ENCODE results near the gene ADGRA1.

ADGRA1 gene

GRCh38 chr10:133062085-133062484 lies 25.6 kb upstream of the ADGRA1 start:
- Mint-ChIP-seq H3K4me1 (ENCODE audit: low read depth) (peaks cover 15% of the 10 kb centered on the region), H3K27ac (no peak overlapping the region), H3K9me3 (ENCODE audit: low read depth) (no peaks in the 10 kb centered on the region)

GRCh38 chr10:133062635-133063034 lies 25.1 kb upstream of the ADGRA1 start:
- no peak overlapping the region for H3K4me3 Mint-ChIP-seq
- H3K36me3 Mint-ChIP-seq = no peaks in the 10 kb centered on the region
- peaks cover 11% of the 10 kb centered on the region for H3K4me1 Mint-ChIP-seq (ENCODE audit: low read depth)
- no peaks in the 10 kb centered on the region for H3K9me3 Mint-ChIP-seq (ENCODE audit: low read depth)
- no peak overlapping the region for H3K27ac Mint-ChIP-seq
- no peaks in the 10 kb centered on the region for H3K27me3 Mint-ChIP-seq

More at GRCh38 chr10:133062085-133062484, 25.6 kb upstream of the ADGRA1 start:
- Mint-ChIP-seq H3K4me3 (no peak overlapping the region), H3K27me3 (no peaks in the 10 kb centered on the region), H3K36me3 (no peaks in the 10 kb centered on the region)

- Mint-ChIP-seq H3K36me3 (no peaks in the 10 kb centered on the region), H3K27ac (no peak overlapping the region), H3K4me1 (ENCODE audit: low read depth) (no peaks in the 10 kb centered on the region), H3K4me3 (no peak overlapping the region), H3K27me3 (no peaks in the 10 kb centered on the region), H3K9me3 (ENCODE audit: low read depth) (no peaks in the 10 kb centered on the region)
These were observed 20.3 kb upstream of the ADGRA1 start for GRCh38 chr10:133067149-133068105.

GRCh38 chr10:133068111-133069032 lies 19.4 kb upstream of the ADGRA1 start:
- no peaks in the 10 kb centered on the region for H3K36me3 Mint-ChIP-seq
- H3K27me3 Mint-ChIP-seq = no peaks in the 10 kb centered on the region
- H3K27ac Mint-ChIP-seq = no peak overlapping the region
- no peak overlapping the region for H3K4me3 Mint-ChIP-seq
- H3K9me3 Mint-ChIP-seq (ENCODE audit: low read depth) = no peaks in the 10 kb centered on the region
- no peaks in the 10 kb centered on the region for H3K4me1 Mint-ChIP-seq (ENCODE audit: low read depth)

- Mint-ChIP-seq H3K27ac (no peak overlapping the region), H3K27me3 (no peaks in the 10 kb centered on the region), H3K36me3 (no peaks in the 10 kb centered on the region)
These were observed 18.6 kb upstream of the ADGRA1 start for GRCh38 chr10:133069033-133069525.

GRCh38 chr10:133070405-133070804 lies 17.3 kb upstream of the ADGRA1 start:
- Mint-ChIP-seq H3K27me3 (no peaks in the 10 kb centered on the region), H3K36me3 (no peaks in the 10 kb centered on the region), H3K9me3 (ENCODE audit: low read depth) (no peaks in the 10 kb centered on the region), H3K4me3 (no peak overlapping the region), H3K4me1 (ENCODE audit: low read depth) (no peaks in the 10 kb centered on the region), H3K27ac (no peak overlapping the region)

More at GRCh38 chr10:133069033-133069525, 18.6 kb upstream of the ADGRA1 start:
- no peaks in the 10 kb centered on the region for H3K4me1 Mint-ChIP-seq (ENCODE audit: low read depth)
- no peak overlapping the region for H3K4me3 Mint-ChIP-seq
- H3K9me3 Mint-ChIP-seq (ENCODE audit: low read depth) = no peaks in the 10 kb centered on the region

- H3K4me1 Mint-ChIP-seq (ENCODE audit: low read depth) = no peaks in the 10 kb centered on the region
- H3K9me3 Mint-ChIP-seq (ENCODE audit: low read depth) = no peaks in the 10 kb centered on the region
- H3K27ac Mint-ChIP-seq = no peak overlapping the region
- no peaks in the 10 kb centered on the region for H3K36me3 Mint-ChIP-seq
- H3K4me3 Mint-ChIP-seq = no peak overlapping the region
- H3K27me3 Mint-ChIP-seq = no peaks in the 10 kb centered on the region
These were observed 16.9 kb upstream of the ADGRA1 start for GRCh38 chr10:133070810-133071209.

- Mint-ChIP-seq H3K27ac (no peak overlapping the region), H3K4me1 (ENCODE audit: low read depth) (no peaks in the 10 kb centered on the region), H3K9me3 (ENCODE audit: low read depth) (no peaks in the 10 kb centered on the region), H3K27me3 (no peaks in the 10 kb centered on the region), H3K4me3 (no peak overlapping the region), H3K36me3 (no peaks in the 10 kb centered on the region)
These were observed 16.0 kb upstream of the ADGRA1 start for GRCh38 chr10:133071733-133072132.

GRCh38 chr10:133072196-133072595 lies 15.5 kb upstream of the ADGRA1 start:
- H3K9me3 Mint-ChIP-seq (ENCODE audit: low read depth) = no peaks in the 10 kb centered on the region

GRCh38 chr10:133072720-133073390 lies 14.9 kb upstream of the ADGRA1 start:
- Mint-ChIP-seq H3K4me3 (no peak overlapping the region), H3K9me3 (ENCODE audit: low read depth) (no peaks in the 10 kb centered on the region), H3K36me3 (no peaks in the 10 kb centered on the region), H3K27me3 (no peaks in the 10 kb centered on the region), H3K4me1 (ENCODE audit: low read depth) (no peaks in the 10 kb centered on the region), H3K27ac (no peak overlapping the region)

More at GRCh38 chr10:133072196-133072595, 15.5 kb upstream of the ADGRA1 start:
- Mint-ChIP-seq H3K4me3 (no peak overlapping the region), H3K27ac (no peak overlapping the region), H3K4me1 (ENCODE audit: low read depth) (no peaks in the 10 kb centered on the region), H3K27me3 (no peaks in the 10 kb centered on the region), H3K36me3 (no peaks in the 10 kb centered on the region)

GRCh38 chr10:133075346-133076137 lies 12.2 kb upstream of the ADGRA1 start:
- H3K9me3 Mint-ChIP-seq (ENCODE audit: low read depth) = no peaks in the 10 kb centered on the region
- H3K27ac Mint-ChIP-seq = no peak overlapping the region
- H3K27me3 Mint-ChIP-seq = no peaks in the 10 kb centered on the region
- no peaks in the 10 kb centered on the region for H3K36me3 Mint-ChIP-seq
- no peaks in the 10 kb centered on the region for H3K4me1 Mint-ChIP-seq (ENCODE audit: low read depth)
- H3K4me3 Mint-ChIP-seq = no peak overlapping the region

- Mint-ChIP-seq H3K4me3 (no peak overlapping the region), H3K27me3 (no peaks in the 10 kb centered on the region), H3K9me3 (ENCODE audit: low read depth) (no peaks in the 10 kb centered on the region), H3K27ac (no peak overlapping the region), H3K36me3 (no peaks in the 10 kb centered on the region), H3K4me1 (ENCODE audit: low read depth) (no peaks in the 10 kb centered on the region)
These were observed 11.3 kb upstream of the ADGRA1 start for GRCh38 chr10:133076274-133077038.
